Fibroblast of skin of abdomen (primary cell): Measurements from ENCODE around the gene KCTD20.
"Not testable (repeated sequence)": the region's sequence is repeated elsewhere in the genome, so short reads cannot be mapped to it uniquely, and the experiment has no call there.

Source experiments
- DNase-seq: peaks from one replicate; pipeline ENCODE4 v3.0.0-alpha.2; 2013

KCTD20 gene

GRCh38 chr6:36444470-36444869 lies 1.7 kb downstream of the KCTD20 start:
- peak; percentile 77 for DNase-seq

- DNase-seq: no peak
These were observed 2.8 kb downstream of the KCTD20 start for GRCh38 chr6:36445621-36446020.

GRCh38 chr6:36449173-36449572 lies 6.4 kb downstream of the KCTD20 start:
- DNase-seq: not testable (repeated sequence)

GRCh38 chr6:36452897-36453296 lies 10.1 kb downstream of the KCTD20 start:
- DNase-seq: not testable (repeated sequence)

DNA sequence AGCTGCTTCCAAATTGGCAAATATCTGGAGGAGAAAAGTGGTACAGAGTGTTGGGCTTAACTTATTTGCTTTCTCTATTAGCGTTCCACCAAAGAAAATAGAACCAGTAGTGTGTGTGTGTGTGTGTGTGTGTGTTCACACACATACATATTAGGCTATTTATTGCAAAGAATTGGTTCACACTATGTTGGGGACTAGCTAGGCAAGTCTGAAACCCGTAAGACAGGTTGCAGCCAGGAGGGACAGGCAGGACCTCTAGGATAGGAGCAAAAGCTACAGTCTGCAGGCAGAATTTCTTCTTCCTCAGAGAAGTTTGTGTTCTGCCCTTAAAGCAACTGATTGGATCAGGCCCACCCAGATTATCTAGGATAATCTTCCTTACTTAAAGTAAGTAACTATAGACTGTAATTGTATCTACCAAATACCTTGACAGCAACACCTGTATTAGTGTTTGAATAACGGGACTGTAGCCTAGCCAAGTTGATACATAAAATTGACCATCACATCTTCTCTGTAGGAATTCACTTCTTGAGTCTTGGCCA lies 12.8 kb downstream of the KCTD20 start:
- no peak for DNase-seq

- no peak for DNase-seq
These were observed 16.7 kb downstream of the KCTD20 start for GRCh38 chr6:36459501-36459900.

DNA sequence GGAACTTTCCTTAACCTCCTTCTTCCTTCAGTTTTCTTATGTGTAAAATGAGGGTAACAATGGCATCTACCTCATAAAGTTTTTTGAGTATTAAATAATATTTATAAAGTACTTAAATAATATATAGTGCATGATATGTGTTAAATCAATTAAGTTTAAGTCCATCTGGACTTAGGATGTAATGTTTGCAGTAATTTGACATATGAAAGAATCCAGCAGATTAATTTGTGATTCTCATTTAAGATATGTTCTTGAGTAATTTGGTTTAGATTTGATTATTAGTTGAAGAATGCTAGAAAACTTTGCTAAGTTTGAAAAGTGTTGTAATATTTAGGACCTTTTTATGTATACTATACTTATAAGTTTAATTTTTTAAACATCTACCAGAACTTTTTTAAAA lies 18.1 kb downstream of the KCTD20 start:
- no peak for DNase-seq

DNA sequence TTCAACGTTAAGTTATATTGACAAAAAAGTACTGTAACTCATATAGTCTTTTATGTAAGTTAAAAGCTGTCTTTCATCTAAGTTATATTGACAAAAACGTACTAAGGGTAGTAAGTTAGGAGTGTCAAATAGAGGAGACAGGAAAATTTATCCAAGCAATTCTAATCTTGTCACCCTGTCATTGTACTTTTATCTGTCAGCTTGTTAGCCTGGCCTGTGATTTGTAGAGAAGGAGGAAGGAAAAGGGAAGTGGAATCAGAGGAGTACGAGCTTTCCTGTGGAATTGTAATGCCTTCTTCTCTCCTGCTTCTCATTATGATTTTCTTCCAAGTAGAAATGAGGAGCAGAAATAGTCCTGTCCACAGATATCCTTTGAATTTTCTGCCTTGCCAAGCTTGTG lies 18.8 kb downstream of the KCTD20 start:
- DNase-seq: no peak

GRCh38 chr6:36463676-36464075 lies 20.9 kb downstream of the KCTD20 start:
- peak; percentile 47 for DNase-seq

DNA sequence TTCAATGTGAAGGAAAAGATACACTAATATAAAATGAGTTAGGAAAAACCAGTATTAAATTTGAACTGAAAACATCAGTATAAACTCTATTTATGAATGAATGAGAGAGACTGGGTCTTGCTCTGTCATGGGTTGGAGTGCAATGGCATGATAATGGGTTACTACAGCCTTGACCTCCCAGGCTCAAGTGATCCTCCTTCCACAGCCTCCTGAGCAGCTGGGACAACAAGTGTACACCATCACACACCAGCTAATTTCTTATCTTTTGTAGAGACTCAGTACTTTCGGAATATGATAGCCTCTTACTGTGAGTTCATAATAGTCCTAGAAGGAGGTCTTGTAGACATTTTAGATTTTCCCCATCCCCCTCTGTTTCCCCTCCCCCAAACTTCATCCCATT lies 21.4 kb downstream of the KCTD20 start:
- no peak for DNase-seq

- no peak for DNase-seq
These were observed 24.8 kb downstream of the KCTD20 start for GRCh38 chr6:36467625-36468024.

- no peak for DNase-seq
These were observed 26.4 kb downstream of the KCTD20 start for GRCh38 chr6:36469148-36469661.

DNA sequence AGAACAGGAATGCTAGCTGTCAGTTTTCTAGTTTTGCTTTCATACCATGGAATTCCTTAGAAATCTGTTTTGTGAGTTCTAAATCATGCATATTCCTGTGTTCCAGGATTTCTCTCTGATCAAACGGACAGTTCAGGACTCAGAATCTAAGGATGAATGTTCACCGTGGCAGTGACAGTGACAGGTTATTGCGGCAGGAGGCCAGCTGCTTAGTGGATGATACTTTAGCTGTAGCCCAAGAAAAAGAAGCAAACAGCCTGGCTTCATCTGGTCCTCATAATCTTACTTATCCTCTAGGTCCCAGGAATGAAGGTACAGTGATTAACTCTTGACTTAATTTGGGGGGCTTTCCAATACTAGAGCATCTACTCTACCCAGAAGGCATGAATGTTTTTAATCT lies 27.1 kb downstream of the KCTD20 start:
- no peak for DNase-seq

- DNase-seq: no peak
These were observed 35.3 kb downstream of the KCTD20 start for GRCh38 chr6:36478051-36478526.

GRCh38 chr6:36479256-36479655 lies 36.5 kb downstream of the KCTD20 start:
- DNase-seq: no peak

- not testable (repeated sequence) for DNase-seq
These were observed 40.5 kb downstream of the KCTD20 start for GRCh38 chr6:36483326-36483725.

- DNase-seq: no peak
These were observed 41.9 kb downstream of the KCTD20 start for GRCh38 chr6:36484736-36485135.

DNA sequence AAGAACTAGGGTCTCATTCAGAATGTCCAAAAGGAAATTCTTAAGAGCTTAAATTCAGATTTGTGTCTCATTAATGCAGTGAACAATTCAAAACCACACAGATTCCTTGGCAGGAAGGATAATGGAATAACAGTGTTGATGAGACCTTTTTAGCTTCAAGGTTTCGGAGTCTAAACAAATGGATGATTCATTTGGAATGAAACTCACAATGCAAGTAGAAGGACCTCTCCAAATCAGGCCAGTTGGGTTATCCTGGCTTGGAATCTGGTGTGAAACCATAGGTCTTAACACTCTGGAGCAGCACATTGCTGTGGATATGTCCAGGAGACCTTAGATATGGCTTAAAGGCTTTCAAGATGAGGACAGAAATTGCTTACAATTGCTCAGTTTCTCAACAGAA lies 44.9 kb downstream of the KCTD20 start:
- peak; percentile 18 for DNase-seq

DNA sequence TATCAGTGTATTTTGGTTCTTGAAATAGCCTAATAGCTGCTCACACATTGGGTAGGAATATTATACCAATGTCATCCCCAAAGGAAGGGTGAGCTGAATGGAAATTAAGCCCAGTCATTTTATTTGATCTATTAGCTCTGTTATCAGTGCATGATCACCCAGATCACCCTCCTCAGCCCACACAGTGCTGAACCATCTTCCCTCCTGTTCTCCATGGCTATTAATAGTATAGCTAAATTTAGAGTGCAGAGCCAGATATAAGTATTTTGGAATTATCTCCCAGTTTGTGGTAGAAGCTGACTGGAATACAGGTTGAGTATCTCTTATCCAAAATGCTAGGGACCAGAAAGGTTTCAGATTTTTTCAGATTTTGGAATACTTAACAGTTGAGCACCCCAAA lies 45.4 kb downstream of the KCTD20 start:
- no peak for DNase-seq

- no peak for DNase-seq
These were observed 46.6 kb downstream of the KCTD20 start for GRCh38 chr6:36489426-36489825.

GRCh38 chr6:36491378-36491965 lies 48.7 kb downstream of the KCTD20 start:
- DNase-seq: peak; percentile 5

DNA sequence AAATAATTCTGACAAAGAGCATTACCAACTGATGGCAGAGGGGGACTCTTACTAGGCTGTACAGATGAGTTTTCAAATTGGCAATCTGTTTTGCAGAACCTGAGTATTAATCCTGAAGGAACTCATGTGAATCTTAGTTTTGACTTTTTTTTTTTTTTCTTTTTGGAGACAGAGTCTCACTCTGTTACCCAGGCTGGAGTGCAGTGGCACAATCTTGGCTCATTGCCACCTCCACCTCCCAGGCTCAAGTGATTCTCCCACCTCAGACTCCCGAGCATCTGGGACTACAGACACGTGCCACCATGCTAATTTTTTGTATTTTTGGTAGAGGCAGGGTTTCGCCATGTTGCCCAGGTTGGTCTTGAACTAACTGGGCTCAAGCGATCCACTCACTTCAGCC lies 49.3 kb downstream of the KCTD20 start:
- DNase-seq: no peak

DNA sequence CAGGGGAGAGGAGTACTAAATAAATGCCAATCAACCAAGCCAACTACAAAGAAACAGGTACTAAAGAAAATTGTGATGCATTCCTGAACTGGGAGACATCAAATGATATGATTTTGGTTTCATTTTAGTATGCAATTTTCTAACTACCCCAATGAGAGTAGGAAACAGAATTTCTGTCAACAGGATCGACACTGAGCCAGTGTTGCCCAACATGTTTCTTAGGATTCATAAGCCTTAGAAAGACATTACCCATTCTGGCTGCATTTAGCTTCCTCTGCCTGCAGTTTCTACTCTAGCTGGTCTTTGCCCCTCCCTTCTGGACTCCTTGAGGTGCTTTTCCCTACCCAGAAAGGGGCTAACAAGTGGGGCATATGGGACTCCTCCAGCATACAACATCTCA lies 49.8 kb downstream of the KCTD20 start:
- no peak for DNase-seq

- no peak for DNase-seq
These were observed 50.5 kb downstream of the KCTD20 start for GRCh38 chr6:36493319-36493718.

GRCh38 chr6:36493859-36494258 lies 51.1 kb downstream of the KCTD20 start:
- no peak for DNase-seq
